Kidney (tissue), 14 donors: ENCODE measurements around the gene RGS12. TPM values are rescaled to one million over a fixed set of nuclear protein-coding genes. Genes with fewer than 3 reads are reported as not detected.

Experiments
- DNase-seq, 5 donors: peaks; one replicate each; pipeline ENCODE4 v3.0.0-alpha.2; 2013 to 2020
- FAIRE-seq: peaks from 2 replicates; lab custom pipeline; 2012; peaks lifted over from hg19 to GRCh38; lab: Jason Lieb, UNC
- H3K27ac ChIP-seq, 2 donors: one replicate each; pipeline ENCODE4 v1.7.0; 2013; ENCODE audit warnings: low read depth in 2 of 2, low read length in 2 of 2, inconsistent platforms in 1 of 2
- H3K27me3 ChIP-seq: one replicate; pipeline ENCODE4 v1.7.1; 2013; ENCODE audit warnings: low read length, inconsistent platforms; ENCODE audit not compliant: control insufficient read depth, insufficient read depth
- H3K36me3 ChIP-seq, 3 donors: one replicate each; pipeline versions ENCODE4 v1.7.0 to v1.7.1; 2013; ENCODE audit warnings: low read length in 3 of 3, control low read depth in 1 of 3, inconsistent platforms in 1 of 3; ENCODE audit not compliant: insufficient read depth in 3 of 3, control insufficient read depth in 2 of 3
- H3K4me1 ChIP-seq, 3 donors: one replicate each; pipeline versions ENCODE4 v1.7.0 to v1.7.1; 2013; ENCODE audit warnings: low read length in 3 of 3, inconsistent platforms in 1 of 3, low read depth in 1 of 3; ENCODE audit not compliant: control insufficient read depth in 2 of 3, insufficient read depth in 2 of 3
- H3K4me3 ChIP-seq, 3 donors: one replicate each; pipeline versions ENCODE4 v1.7.0 to v1.8.1; 2013; ENCODE audit warnings: low read length in 3 of 3, control low read depth in 1 of 3, inconsistent platforms in 1 of 3
- H3K9ac ChIP-seq, 3 donors: one replicate each; pipeline versions ENCODE4 v1.7.0 to v1.7.1; 2013; ENCODE audit warnings: low read length in 3 of 3, control low read depth in 1 of 3, inconsistent platforms in 1 of 3
- H3K9me3 ChIP-seq, 3 donors: one replicate each; pipeline versions ENCODE4 v1.7.0 to v1.7.1; 2013; ENCODE audit warnings: low read length in 3 of 3, control low read depth in 1 of 3, inconsistent platforms in 1 of 3; ENCODE audit not compliant: control insufficient read depth in 2 of 3, insufficient read depth in 1 of 3
- CTCF ChIP-seq: IDR thresholded peaks from 3 replicates; pipeline ENCODE4 v1.5.1; 2012; ENCODE audit warnings: mild to moderate bottlenecking, moderate library complexity, borderline replicate concordance; ENCODE audit not compliant: insufficient read depth; ENCODE audit errors: extremely low read depth
- intact Hi-C: fragments of 100-400 bp; cut with DNase I; formaldehyde crosslinking; loops from one replicate; pipeline ENCODE4 v1.11.1; 2022
- polyA plus RNA-seq: library from polyadenylated mRNA; stranded (reverse); fragments of 350-450 nt; fragmentation: Illumina TruSeq; extraction: RNeasy Lipid Tissue Mini Kit (QIAGEN cat#74804); gene quantifications from one replicate; pipeline ENCODE4 v1.2.3, GENCODE V29; 2014; ENCODE audit warnings: low read depth, low replicate concordance; ENCODE audit not compliant: insufficient read depth
- total RNA-seq: library from RNA; stranded (reverse); fragmentation: NEBNext Ultra II Directional; extraction: Animal tissue kit (Norgen Biotek cat#: 25700); gene quantifications from one replicate; pipeline ENCODE4 v1.2.1, GENCODE V29; 2021
- donor health status: control.
- donor health status: control.
- donor health status: control.
- donor health status: control.
- donor health status: control.
- donor health status: DM: yes; HTN: yes; CAD: no.
- donor health status: Normal renal cell carcinoma (clear cell type).

Gene RGS12
- total and polyA plus RNA-seq, 2 donors from 2014 or later, result 18.0 to 35.5 TPM

DNA sequence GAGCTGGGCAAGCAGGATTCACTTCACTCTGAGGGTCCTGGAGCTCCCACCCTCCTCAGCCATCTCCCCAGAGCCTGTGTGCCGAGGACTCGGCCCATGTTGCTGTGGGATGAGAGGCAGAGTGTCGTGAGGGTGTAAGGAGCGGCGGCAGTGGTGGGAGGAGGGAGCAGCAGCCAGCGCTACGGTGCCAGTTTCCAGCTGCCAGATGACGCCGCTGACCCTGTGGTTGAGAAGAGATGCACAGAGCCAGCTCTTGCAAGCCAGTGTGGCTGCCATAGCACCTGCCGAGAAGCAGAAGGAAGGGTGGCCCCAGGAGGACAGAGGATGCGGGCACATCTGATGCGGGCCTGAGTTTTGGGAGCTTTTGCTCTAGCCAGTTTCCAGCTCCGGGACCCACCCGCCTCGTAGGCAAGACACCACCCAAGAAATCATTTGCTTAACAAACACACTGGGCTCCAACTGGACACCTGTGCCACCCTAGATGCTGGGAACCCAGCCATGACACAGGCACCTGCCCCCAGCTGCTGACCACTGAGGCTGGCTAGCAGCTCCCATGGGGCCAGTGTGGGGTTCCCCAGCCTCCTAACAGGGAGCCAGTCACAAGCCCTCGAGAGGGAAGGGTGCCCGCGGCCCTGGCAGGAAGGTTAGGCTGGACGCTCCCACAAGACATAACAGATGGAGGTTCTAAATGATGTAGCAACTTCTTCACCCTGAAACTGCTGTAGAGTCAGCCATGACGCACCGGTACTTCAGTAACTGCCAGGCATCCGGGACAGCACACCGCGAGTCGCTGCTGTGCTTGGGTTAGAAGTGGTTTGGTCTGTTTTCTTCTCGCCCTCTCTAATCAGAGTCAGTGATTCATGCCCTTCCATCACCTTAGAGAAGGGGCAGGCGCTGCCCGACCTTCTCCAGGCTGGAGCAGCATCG, 35.0 kb upstream of the RGS12 start:
- H3K4me3 ChIP-seq, result no peak overlapping the region
- intact Hi-C loops, result no loop called here
- no peak overlapping the region for H3K9ac ChIP-seq
- DNase-seq (peak in 3 of 5 donors; percentile 9 to 48 (median 24)), FAIRE-seq (no peak)
- no peaks in the 10 kb centered on the region for H3K27me3 ChIP-seq
- no peak for TF ChIP-seq CTCF
- H3K36me3 ChIP-seq, result no peaks in the 10 kb centered on the region
- no peak overlapping the region for H3K27ac ChIP-seq
- H3K4me1 ChIP-seq, result no peaks in the 10 kb centered on the region
- H3K9me3 ChIP-seq, result no peaks in the 10 kb centered on the region

GRCh38 chr4:3261411-3262207, 31.2 kb upstream of the RGS12 start:
- H3K36me3 ChIP-seq, result no peaks in the 10 kb centered on the region
- no peaks in the 10 kb centered on the region for H3K9me3 ChIP-seq
- H3K4me1 ChIP-seq, result no peaks in the 10 kb centered on the region
- no peaks in the 10 kb centered on the region for H3K27me3 ChIP-seq
- no peak overlapping the region for H3K27ac ChIP-seq
- DNase-seq, result peak in 2 of 5 donors; percentile 21 to 55
- no peak overlapping the region for H3K4me3 ChIP-seq
- intact Hi-C loops, result no loop called here
- TF ChIP-seq CTCF, result no peak
- no peak for FAIRE-seq
- no peak overlapping the region for H3K9ac ChIP-seq

DNA sequence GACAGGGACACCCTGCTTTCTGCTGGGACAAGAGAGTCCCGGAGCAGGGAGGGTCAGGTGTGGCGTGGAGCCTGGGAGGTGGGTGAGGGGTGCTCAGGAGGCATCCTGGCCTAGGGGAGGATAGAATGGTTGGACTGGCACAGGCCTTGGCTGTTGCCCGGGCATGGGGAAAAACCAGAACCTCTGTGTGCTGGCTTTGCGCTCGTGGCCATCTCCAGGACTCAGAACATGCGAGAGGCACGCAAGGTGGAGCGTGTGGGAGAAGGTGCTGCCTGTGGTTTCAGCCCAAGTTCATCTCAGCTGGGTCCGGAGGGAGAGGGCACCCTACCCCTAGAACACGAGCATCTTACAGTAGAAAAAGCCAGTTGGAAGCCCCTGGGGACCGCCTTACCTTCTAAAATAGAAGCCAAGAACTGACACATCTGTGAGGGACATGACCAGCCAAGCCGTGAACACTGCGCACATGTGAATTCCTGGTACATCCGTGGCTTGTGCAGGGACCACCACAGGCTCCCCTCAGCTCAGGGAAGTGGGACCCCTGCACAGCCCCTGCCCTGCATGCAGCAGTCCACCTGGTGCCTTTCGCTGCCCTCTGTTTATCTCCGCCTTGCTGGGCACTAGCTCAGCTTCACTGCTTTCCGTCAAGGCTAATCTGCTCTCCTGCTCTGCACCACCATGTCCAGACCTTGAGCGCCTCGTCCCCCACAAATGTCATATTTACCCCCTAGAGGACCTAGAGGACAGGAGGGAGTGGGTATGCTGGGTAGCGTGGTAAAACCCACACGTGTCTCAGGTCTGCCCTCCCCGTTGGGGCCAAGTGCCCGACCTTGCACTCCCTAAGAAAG, 30.4 kb upstream of the RGS12 start:
- intact Hi-C loops, result no loop called here
- DNase-seq, result peak in 2 of 5 donors; percentile 20 to 52
- no peak for FAIRE-seq

More for the DNA sequence above, 30.4 kb upstream of the RGS12 start:
- H3K9ac ChIP-seq, result no peak overlapping the region
- no peaks in the 10 kb centered on the region for H3K36me3 ChIP-seq
- no peak for TF ChIP-seq CTCF
- H3K4me3 ChIP-seq, result no peak overlapping the region
- H3K27me3 ChIP-seq, result no peaks in the 10 kb centered on the region
- H3K4me1 ChIP-seq, result no peaks in the 10 kb centered on the region
- H3K9me3 ChIP-seq, result no peaks in the 10 kb centered on the region
- no peak overlapping the region for H3K27ac ChIP-seq
